ENCODE data around the gene CCDC183.
"Not testable (repeated sequence)": the region's sequence is repeated elsewhere in the genome, so short reads cannot be mapped to it uniquely, and the experiment has no call there.

CCDC183 gene

DNA sequence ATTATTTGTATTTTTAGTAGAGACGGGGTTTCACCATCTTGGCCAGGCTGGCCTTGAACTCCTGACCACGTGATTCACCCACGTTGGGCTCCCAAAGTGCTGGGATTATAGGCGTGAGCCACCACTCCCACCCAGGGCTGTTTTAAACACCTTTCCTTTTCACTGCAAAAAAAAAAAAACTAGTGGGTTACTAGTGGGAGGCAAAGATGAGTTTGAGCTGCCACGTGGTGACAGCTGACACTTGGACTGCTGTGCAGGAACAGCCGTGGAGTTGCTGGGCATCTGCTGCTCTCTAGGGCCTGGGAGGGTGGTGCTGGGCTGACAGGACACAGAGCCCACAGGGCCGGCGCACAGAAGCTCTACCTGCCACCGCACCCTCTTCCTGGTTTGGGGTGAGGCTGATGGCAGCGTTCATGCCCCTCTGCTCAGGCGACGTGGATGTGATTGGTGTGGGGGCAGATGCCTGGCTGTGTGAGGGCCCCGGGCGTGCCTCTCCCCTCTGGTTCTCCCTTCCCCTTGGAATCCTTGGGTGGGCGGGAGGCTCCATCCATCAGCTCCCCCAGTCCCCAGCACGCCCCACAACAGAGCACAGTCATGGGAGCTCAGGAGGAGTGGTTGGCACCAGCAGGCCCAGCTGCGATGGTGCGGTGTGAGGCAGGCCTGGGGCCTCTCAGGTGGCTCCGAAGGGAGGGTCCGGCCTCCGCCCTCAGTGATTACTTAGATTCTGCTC lies 28.5 kb downstream of the CCDC183 start:
- DNase-seq (ENCODE audit: low read depth in 2 of 2): no peak

GRCh38 chr9:136825295-136826187 lies 29.4 kb downstream of the CCDC183 start:
- no peak for DNase-seq (ENCODE audit: low read depth in 2 of 2)

DNA sequence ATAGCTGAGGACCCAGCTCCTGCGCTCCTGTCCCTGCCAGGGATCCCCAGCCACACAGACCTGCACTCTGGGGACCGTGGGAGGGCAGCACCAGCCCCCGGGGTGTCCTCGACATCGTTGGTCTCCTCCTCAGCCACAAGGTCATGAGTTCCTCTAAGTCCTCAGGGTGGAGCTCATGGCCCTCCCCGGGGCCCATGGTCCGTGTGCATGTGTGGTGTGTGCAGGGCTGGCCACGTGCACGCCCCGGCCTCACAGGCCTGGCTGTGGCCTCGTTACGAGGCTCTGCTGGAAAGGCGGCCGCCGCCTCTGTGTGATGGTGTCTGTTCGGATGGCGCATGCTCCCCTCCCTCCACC lies 30.0 kb downstream of the CCDC183 start:
- DNase-seq (ENCODE audit: low read depth in 2 of 2): no peak

DNA sequence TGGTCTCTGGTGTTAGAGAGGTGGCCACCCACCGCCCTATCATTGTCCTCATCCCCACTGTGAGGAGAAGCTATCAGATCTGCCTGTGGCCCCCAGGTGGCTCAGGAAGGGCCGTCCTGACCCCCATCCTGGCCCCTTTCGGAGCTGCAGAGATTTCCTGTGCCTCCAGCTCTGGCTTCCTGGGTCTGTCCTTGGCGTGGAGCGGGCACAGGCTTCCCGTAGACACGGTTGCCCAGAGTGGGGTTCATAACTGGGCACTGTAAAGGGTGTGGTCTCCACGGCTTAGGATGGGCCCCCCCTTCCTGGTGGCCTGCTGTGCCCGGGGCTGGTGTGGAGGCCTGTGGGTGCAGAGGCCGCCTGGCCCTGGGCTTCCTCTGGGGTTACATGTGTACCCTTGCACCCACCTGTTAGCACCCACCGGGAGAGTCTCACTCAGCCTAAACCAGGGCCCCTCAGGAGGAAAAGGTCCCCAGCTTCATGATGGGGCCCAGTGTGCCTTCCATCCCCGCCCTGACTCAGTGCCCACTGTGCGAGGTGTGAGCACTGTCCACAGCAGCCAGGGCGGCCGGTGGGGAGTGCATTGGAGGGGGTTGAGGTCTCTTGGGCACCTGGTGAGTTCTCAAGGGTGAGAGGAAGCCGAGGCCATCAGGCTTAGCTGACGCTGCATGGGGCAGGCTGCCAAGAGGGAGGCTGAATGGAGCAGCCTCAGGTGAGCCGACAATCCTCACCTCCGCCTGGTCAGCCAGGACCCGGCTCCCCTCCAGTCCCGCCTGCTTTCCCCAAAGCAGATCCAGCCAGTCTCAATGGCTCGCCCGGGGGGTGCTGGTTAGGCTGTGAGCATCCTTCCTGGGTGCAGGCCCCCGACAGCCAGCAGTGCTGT lies 30.8 kb downstream of the CCDC183 start:
- no peak for DNase-seq (ENCODE audit: low read depth in 2 of 2)

DNA sequence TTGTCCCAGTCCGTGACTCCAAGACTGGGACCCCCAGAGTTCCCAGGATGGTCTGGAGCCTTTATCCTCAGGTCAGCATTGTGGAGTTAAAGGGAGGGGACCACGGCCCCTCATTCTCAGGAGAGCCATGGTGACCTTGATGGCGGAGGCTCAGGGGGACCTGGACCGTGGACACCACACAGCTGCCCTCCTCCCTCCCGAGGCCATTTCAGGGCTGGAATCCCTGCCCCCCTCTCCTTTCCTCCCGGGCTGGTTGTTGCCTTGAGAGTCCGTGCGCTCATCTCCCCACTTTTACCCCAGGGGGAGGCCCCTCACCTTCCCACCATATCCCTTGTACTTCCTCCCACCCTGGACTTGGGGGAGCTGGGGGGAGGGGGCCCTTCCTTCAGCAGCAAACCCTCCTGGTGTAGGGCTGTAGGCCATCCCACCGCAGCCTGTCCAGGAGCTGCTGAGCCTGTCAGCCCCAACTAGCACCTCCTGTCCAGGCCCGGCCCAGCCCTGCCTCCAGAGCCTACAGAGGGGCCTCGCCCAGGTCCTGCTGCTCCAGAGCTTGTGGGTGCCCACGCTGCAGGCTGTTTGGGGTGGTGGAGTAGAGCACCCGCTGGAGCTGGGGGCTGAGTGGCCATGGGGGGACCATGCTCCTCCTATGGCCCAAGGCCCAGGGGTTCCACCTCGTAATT lies 31.8 kb downstream of the CCDC183 start:
- no peak for DNase-seq (ENCODE audit: low read depth in 2 of 2)

DNA sequence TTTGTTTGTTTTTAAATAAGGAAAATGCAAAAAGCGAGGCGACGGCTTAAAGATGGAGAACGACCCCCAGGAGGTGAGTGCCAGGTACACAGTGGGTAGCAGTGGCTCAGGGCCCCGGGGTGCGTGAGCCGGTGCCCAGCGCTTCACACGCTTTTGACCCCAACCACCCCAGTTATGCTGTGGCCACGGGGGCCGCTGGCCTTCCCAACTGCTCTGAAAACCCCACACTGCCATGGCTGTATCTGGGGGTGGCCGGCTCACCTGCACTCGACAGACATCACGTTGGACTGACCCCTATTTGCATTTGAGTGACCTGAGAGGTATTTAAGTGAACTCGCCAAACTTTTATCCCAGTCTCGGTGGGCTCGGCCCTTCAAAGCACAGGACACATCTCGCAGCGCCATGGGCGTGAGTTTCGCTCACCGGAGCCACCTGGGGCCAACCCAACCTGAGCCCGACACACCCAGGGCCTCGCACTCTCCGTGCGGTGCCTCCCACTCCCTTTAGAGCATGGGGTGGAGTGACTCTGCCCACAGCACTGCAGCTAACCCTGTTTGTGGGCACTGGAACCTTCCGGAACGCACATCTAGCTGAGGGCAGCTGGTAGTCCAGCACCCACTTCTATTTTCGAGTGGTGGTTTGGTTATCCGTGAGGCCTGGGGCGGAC lies 32.5 kb downstream of the CCDC183 start:
- DNase-seq (ENCODE audit: low read depth in 2 of 2): no peak

GRCh38 chr9:136829412-136829811 lies 33.3 kb downstream of the CCDC183 start:
- no peak for DNase-seq (ENCODE audit: low read depth in 2 of 2)

DNA sequence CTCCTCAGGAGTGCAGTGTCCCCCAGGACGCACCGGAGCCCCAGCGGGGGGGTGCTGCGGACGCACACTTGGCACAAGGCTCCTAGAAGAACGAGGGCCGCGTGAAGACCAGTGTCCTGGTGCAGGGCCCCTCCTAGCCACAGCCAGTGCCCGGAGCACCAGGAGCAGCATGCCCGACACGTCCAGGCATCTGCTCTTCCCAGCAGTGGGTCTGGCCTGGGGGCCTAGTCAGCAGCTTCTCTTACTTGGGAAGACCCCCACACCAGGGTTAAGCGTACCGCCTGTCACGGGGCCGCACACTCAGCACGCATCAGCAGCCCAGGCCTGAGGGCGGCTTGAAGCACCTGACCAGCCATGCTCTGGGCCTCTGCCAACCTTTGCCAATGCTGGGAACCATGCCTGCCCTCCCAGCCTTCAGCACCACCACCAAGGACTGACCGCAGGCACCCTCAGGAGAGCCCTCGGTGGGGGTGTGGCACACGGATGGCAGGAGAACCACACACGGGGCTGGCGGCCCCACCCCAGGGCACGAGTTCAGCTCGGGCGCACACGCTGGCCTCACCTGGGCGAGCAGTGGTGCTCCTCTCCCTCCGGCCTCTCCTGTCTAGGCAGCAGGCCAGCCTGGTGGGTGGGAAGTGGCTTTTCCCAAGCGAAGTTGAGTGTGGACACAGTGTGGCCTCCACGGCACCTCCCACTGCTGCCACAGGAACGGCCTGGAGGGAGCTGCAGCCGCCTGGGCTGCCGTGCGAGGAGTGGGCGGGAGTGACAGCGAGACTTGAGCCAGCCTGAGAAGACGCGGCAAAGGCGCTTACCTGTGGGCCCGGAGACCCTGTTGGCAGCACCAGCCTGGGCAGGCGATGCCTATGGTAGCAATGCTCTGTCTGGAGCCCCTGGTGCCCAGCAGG lies 34.1 kb downstream of the CCDC183 start:
- no peak for DNase-seq (ENCODE audit: low read depth in 2 of 2)

DNA sequence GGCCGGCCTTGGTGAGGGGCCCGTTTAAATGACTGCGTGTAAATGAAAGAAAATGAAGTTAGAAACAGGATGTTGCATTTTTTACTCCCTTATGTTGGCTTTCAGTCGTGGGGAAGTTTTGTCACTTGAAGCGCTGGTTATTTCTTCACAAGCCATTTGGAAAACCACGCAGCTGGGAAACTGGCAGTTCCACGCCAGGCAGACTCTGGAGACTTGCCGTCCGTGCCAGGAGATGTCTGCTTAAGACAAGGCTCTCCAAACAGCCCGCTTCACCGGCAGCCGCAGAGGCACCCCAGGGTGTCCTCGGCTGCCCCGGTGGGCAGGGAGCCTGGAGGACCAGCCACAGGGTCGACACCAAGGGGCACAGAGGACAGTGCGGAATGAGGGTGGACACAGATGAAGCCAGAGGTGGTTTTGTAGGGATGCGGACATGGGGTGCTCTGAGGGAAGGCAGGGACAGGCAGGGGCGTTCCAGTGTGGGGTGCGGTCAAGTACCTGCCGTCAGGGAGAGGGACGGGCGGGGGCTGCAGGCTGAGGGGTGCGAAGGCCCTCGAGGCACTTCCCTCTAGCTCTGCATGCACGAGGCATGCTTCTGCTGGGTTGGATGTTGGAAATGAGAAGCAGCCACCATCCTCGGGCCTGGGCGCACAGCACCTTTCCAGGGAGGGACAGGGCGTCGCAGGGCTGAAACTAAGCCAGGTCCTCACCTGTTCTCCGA lies 35.0 kb downstream of the CCDC183 start:
- no peak for DNase-seq (ENCODE audit: low read depth in 2 of 2)

- no peak for DNase-seq (ENCODE audit: low read depth in 2 of 2)
Measured at GRCh38 chr9:136831720-136832104, 35.6 kb downstream of the CCDC183 start.

DNA sequence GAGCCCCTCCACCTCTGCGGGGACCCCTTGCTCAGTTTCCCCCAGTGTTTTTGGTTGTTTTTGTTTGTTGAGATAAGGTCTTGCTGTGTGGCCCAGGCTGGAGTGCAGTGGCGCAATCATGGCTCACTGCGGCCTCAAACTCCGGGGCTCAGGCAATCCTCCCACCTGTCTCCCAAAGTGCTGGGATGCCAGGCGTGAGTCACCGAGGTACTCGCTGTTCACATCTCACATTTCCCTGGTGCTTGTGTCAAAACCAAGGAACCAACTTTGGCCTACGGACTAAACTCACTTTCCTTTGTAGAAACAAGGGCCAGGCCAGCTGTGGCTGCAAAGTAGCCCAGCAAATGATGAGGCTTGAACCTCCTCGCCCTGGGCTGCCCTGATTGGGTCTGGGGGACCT lies 36.4 kb downstream of the CCDC183 start:
- no peak for DNase-seq (ENCODE audit: low read depth in 2 of 2)

DNA sequence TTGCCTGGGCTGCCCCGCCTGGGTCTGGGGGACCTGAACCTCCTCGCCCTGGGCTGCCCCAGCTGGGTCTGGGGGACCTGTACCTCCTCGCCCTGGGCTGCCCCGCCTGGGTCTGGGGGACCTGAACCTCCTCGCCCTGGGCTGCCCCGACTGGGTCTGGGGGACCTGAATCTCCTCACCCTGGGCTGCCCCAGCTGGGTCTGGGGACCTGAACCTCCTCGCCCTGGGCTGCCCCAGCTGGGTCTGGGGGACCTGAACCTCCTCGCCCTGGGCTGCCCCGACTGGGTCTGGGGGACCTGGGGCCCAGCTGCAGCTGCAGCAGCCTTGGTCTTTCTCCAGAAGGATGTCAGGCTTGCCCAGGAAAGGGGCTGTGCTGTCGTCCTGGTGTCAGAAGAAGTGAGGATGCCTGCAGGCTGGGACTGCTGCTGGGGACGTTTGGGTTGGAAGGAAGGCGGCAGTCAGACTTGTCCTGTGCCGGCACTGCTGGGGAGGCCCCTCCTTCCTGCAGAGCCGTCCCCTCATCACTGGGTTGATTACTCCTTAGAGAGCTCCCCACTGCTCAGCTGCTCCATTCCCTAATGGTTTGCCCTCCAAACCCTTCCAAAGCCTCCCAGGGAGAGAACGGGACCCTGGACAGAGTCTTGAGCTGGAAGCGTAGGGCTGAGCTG lies 37.4 kb downstream of the CCDC183 start:
- not testable (repeated sequence) for DNase-seq (ENCODE audit: low read depth in 2 of 2)

- DNase-seq (ENCODE audit: low read depth in 2 of 2): no peak
Measured at GRCh38 chr9:136835162-136835931, 39.2 kb downstream of the CCDC183 start.

DNA sequence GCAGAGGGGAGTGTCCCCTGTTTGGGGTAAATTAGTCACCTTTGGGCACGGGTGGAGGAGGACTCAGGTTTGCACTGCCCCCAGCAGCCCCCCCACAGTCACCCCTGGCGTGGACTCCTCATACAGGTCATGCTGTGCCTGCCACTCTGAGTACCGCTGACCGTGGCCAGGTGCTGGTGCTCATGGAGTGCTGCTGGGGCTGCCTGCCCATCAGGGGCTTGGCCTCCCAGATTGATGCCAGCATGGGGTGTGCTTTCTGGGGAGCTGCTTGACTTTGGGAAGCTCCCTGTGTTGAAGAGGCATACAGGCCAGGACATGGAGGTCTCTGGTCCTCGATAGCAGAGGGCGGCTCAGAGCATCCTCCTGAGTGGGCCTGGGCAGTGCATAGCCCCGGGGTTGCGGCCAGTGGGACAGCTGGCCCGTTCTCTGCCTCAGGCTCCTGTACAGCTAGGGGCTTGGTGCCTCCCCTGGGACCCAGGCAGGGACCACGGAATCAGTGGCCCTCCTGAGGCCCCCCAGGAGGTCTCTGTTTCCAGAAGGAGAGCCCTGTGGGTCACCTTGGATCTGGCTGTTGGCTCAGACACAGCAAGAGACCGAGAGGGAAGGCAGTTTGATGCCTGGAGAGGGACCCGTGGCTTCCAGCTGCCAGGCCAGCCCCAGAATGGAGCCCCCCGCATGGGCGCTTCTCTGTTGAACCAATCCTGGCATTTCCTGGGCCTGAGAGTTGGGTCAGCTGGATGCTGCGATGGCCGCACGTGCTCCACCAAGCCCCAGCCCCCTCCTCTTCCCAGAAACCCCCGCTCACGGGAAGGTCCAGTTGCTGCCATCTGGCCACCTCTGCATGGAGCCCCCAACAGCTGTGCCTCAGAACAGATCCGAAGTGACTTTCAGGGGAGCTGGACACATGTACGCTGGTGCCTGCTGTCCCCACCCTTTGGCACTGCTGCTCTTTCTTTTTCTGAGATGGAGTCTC lies 40.1 kb downstream of the CCDC183 start:
- DNase-seq (ENCODE audit: low read depth in 2 of 2): no peak

- DNase-seq (ENCODE audit: low read depth in 2 of 2): no peak
Measured at GRCh38 chr9:136837146-136837855, 41.2 kb downstream of the CCDC183 start.

GRCh38 chr9:136837856-136838277 lies 41.7 kb downstream of the CCDC183 start:
- not testable (repeated sequence) for DNase-seq (ENCODE audit: low read depth in 2 of 2)
